ENCODE data around the gene PPP1R10. TPM values are rescaled to one million over a fixed set of nuclear protein-coding genes. Genes with fewer than 3 reads are reported as not detected.

PPP1R10 gene
- 22.4 and 23.5 TPM in 2 replicates for total RNA-seq

GRCh38 chr6:30616811-30617564 is at the start of gene PPP1R10:
Gene PPP1R10, minus strand, starts transcription at chr6:30617243. Its CDS starts 7,299 bp downstream, at chr6:30609944.

DNA sequence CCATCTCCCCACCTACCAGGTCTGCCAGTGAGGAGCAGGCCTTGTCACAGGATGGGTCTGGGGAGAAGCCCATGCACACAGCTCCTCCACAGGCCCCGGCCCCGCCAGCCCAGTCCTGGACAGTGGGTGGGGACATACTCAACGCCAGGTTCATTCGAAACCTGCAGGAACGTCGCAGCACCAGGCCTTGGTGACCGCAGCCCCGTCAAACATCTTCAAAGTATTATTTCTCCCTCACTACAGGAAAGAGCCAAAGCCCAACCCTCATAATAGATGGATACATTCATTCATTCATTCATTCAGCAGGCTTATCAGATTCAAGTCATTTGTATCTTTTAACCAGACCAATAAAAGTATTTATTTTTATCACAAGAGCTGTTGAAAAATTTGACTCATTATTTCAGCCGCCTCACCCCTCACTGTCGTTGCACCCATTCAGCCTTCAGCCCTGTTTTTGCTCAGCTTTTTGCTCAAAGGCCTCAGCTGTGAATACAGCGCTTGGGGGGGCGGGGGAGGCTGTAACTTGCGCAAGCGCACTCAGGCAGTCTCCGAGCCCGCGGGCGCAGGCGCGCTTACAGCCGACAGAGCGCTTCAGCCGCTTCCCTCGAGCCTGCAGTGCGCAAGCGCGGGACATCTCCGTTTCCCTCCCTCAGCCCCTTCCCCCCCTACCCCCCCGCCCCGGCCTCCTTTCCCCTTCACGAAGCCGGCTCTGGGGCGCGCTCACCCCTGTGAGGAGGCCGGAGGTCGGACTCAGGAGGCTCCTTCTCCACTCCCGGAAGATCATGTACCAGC is 29.6 kb upstream of the PPP1R10 start, which contains the start of gene C6orf136:
Gene C6orf136, plus strand, starts transcription at position 684 of the 792 bp plus-strand sequence. Its CDS starts 99 bp downstream, at position 783.

GRCh38 chr6:30626484-30627366 is 9.7 kb upstream of the PPP1R10 start, which contains the start of gene ATAT1:
Gene ATAT1, plus strand, starts transcription at chr6:30626874.

DNA sequence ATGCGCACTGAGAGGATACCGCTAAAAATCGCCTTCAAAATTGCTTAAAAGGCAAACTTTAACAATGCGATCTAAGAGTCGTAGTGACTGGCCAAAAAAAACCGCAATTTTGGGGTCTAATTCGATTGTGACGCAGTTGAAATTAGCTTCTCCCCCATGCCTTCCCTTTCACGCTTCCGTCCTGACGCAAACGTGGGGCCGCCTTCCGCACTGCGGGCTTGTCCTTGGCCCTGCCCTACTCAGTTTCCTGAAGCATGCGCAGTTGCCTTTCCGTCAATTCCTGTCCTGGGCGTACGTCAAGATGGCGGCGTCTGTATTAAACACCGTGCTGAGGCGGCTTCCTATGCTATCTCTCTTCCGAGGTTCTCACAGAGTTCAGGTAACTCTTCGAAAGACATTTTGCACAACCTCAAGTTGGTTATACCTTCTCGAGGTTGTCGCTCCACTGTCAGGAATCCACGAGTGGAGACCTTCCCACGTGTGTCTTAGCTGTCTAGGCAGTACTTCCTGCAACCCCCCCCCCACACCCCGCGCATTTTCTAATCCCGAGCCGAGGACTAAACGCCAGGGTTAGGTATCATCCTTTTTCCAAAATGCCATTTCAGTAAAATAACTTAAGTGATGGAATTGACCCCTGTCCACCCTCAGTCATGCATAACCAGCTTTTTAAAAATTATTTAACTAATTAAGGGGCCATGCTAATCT is 674 bp upstream of the PPP1R10 start, which contains the start of gene MRPS18B:
Gene MRPS18B, plus strand, starts transcription at position 276 of the 705 bp plus-strand sequence. Its CDS starts 26 bp downstream, at position 302.

DNA sequence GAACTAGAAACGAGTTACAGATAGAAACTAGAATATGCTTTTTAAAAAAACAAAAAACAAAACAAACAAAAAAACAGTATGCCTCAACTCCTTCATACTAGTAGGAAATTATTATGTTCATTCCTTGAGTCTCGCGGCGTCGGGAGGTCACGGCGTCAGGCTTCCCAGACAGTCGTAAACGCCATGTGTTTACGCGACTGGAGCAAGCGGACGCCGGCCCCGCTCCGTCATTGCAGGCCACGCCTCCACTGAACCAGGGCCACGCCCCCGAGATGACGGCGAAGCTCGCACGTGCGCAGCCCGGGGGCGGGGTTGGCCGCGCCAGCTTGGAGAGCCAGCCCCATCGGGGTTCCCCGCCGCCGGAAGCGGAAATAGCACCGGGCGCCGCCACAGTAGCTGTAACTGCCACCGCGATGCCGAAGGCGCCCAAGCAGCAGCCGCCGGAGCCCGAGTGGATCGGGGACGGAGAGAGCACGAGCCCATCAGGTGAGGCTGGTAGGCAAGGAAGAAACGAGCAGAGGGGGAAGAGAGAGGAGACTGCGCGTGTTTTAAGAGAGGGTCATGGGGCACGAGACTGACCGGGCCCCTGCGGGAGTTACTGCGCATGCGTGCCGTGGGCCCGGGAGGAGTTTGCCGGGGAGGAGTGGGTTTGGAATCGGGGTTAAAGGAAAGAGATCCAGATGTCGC is 45.8 kb downstream of the PPP1R10 start, which contains the start of gene ABCF1:
Gene ABCF1, plus strand, starts transcription at position 368 of the 687 bp plus-strand sequence. Its CDS starts 46 bp downstream, at position 414.

DNA sequence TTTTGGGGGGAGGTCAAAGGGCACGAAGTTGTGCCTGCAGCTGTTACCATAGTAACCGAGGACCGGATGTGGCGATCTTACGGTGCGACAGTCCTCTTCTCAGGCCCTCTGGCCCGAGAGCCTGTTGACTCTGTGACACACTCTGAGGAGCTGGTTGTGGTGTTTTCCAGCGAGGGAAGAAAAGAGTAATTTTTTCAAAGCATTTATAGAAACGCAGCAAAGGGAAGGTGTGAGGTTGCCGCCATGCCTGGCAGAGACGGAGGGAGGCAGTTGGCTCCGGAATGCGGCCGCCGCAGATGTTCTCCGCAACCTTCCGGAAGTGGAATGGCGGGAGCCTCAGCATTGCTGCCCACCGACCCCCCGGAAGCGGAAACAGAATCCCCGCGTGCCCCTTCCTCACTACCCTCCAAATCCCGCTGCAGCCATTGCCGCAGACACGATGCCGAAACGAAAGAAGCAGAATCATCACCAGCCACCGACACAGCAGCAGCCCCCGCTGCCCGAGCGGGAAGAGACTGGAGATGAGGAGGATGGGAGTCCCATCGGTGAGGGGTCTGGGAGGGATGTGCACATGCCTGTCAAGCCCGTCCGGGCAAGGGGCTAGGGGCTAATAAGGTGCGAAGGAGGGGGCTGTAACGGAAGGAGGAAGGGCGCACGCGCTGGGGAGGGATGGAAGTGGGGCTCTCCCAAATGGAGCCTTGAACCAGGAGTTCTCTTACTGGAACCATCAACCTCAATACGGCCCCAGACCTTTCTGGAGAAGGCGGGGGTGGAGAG is 59.9 kb downstream of the PPP1R10 start, which contains the start of gene PRR3:
Gene PRR3, plus strand, starts transcription at position 390 of the 777 bp plus-strand sequence. Its CDS starts 50 bp downstream, at position 440.

GRCh38 chr6:30556066-30556905 is 60.8 kb downstream of the PPP1R10 start, which contains the start of gene GNL1:
Gene GNL1, minus strand, starts transcription at chr6:30556489. Its CDS starts 286 bp downstream, at chr6:30556203.

Other genes starting within 250 kb of the PPP1R10 start
- gene HLA-E, start 127.7 kb downstream of the PPP1R10 start, total RNA-seq, result 218 and 355 TPM in 2 replicates
- gene GNL1, start 60.8 kb downstream of the PPP1R10 start, total RNA-seq, result 66.9 and 78.9 TPM in 2 replicates
- gene PRR3, start 59.9 kb downstream of the PPP1R10 start, total RNA-seq, result 4.1 and 5.1 TPM in 2 replicates
- 38.4 and 58.2 TPM in 2 replicates for gene ABCF1, start 45.8 kb downstream of the PPP1R10 start, total RNA-seq
- 56.9 and 72.3 TPM in 2 replicates for gene MRPS18B, start 597 bp upstream of the PPP1R10 start, total RNA-seq
- 3.0 and 6.3 TPM in 2 replicates for gene ATAT1, start 9.6 kb upstream of the PPP1R10 start, total RNA-seq
- gene C6orf136, start 29.9 kb upstream of the PPP1R10 start, total RNA-seq, result 3.2 and 6.0 TPM in 2 replicates
- 31.7 and 37.1 TPM in 2 replicates for gene DHX16, start 55.8 kb upstream of the PPP1R10 start, total RNA-seq
- gene PPP1R18, start 69.4 kb upstream of the PPP1R10 start, total RNA-seq, result 46.5 and 75.9 TPM in 2 replicates
- 3.1 and 4.9 TPM in 2 replicates for gene NRM, start 73.7 kb upstream of the PPP1R10 start, total RNA-seq
- gene MDC1, start 100.0 kb upstream of the PPP1R10 start, total RNA-seq, result 5.3 and 10.9 TPM in 2 replicates
- gene TUBB, start 103.1 kb upstream of the PPP1R10 start, total RNA-seq, result 916 and 957 TPM in 2 replicates
- 122 and 134 TPM in 2 replicates for gene FLOT1, start 125.4 kb upstream of the PPP1R10 start, total RNA-seq
- 14.7 and 23.0 TPM in 2 replicates for gene IER3, start 127.3 kb upstream of the PPP1R10 start, total RNA-seq